MCF 10A (cell line): ENCODE results near the gene RCAN2. TPM values are rescaled to one million over a fixed set of nuclear protein-coding genes. Genes with fewer than 3 reads are reported as not detected.
"Not testable (repeated sequence)": the region's sequence is repeated elsewhere in the genome, so short reads cannot be mapped to it uniquely, and the experiment has no call there.

Experiments used
- BruUV-seq: library from RNA; stranded (reverse); fragments of 400-500 nt; replicated peaks from 2 replicates; lab custom pipeline; 2021; lab: Mats Ljungman, UMichigan
- CTCF ChIA-PET: fragments of 300-600 bp; sonication (Branson Sonifier 250); formaldehyde crosslinking; extraction: SDS; loops from one replicate; lab custom pipeline; 2021; ENCODE audit warnings: antibody characterized with exemption, inconsistent platforms; lab: Yijun Ruan, JAX
- POLR2A ChIA-PET: fragments of 300-600, 350-650 bp; sonication (Branson Sonifier 250); formaldehyde crosslinking; extraction: SDS; loops from one replicate; lab custom pipeline; 2020; ENCODE audit warnings: antibody characterized with exemption, inconsistent platforms; lab: Yijun Ruan, JAX
- DNase-seq: peaks from one replicate; pipeline ENCODE4 v3.0.0-alpha.2; 2018; ENCODE audit not compliant: unreplicated experiment
- H3K27ac Mint-ChIP-seq: one replicate; pipeline ENCODE4 v1.8.0; 2022; ENCODE audit warnings: mild to moderate bottlenecking, low read depth, mixed read lengths; ENCODE audit not compliant: unreplicated experiment
- H3K27me3 Mint-ChIP-seq: one replicate; pipeline ENCODE4 v1.8.0; 2022; ENCODE audit warnings: mixed read lengths; ENCODE audit not compliant: insufficient read depth, unreplicated experiment
- H3K36me3 Mint-ChIP-seq: one replicate; pipeline ENCODE4 v1.8.0; 2022; ENCODE audit warnings: mild to moderate bottlenecking, moderate library complexity, mixed read lengths; ENCODE audit not compliant: insufficient read depth, unreplicated experiment
- H3K4me1 Mint-ChIP-seq: one replicate; pipeline ENCODE4 v1.8.0; 2022; ENCODE audit warnings: mixed read lengths; ENCODE audit not compliant: insufficient read depth, unreplicated experiment
- H3K4me3 Mint-ChIP-seq: one replicate; pipeline ENCODE4 v1.8.0; 2022; ENCODE audit warnings: mild to moderate bottlenecking, moderate library complexity, mixed read lengths; ENCODE audit not compliant: unreplicated experiment
- H3K9me3 Mint-ChIP-seq: one replicate; pipeline ENCODE4 v1.8.0; 2022; ENCODE audit warnings: mixed read lengths; ENCODE audit not compliant: unreplicated experiment
- CTCF ChIP-seq: fragments of 200-600 bp; IDR thresholded peaks from one replicate; pipeline ENCODE4 v1.8.0; 2022; ENCODE audit warnings: antibody characterized with exemption, mild to moderate bottlenecking; ENCODE audit not compliant: unreplicated experiment
- intact Hi-C: fragments of 100-400 bp; cut with micrococcal nuclease; formaldehyde crosslinking; loops from 2 replicates; pipeline ENCODE4 v1.14.1; 2022
- total RNA-seq: library from RNA; stranded (reverse); gene quantifications from 2 replicates; pipeline ENCODE4 v1.2.3, GENCODE V29; 2022

The RCAN2 gene
- total RNA-seq, 1 experiment from 2014 or later = 0.09 TPM

- POLR2A ChIA-PET = interaction anchor here (1.4 kb wide), 1 partner anchor 185 kb away, joined by 4 read pairs; no protein-coding TSS in a partner anchor
- Mint-ChIP-seq H3K4me3 (no peak overlapping the region), H3K36me3 (no peaks in the 10 kb centered on the region), H3K9me3 (no peaks in the 10 kb centered on the region), H3K27me3 (no peaks in the 10 kb centered on the region), H3K4me1 (no peaks in the 10 kb centered on the region), H3K27ac (no peak overlapping the region)
- BruUV-seq = no TSS peak
- TF ChIP-seq CTCF = no peak
- CTCF ChIA-PET = interaction anchor here (0.7 to 9.5 kb wide), 8 partner anchors 11 to 477 kb away, joined by 3 to 192 read pairs (median 10); no protein-coding TSS in a partner anchor
- intact Hi-C loops = no loop called here
- no peak for DNase-seq
Observed at GRCh38 chr6:46407776-46408530, 83.3 kb downstream of the RCAN2 start.

GRCh38 chr6:46407246-46407645, 84.0 kb downstream of the RCAN2 start:
- no TSS peak for BruUV-seq
- H3K4me1 Mint-ChIP-seq = no peaks in the 10 kb centered on the region
- H3K36me3 Mint-ChIP-seq = no peaks in the 10 kb centered on the region
- no peak overlapping the region for H3K4me3 Mint-ChIP-seq
- CTCF ChIA-PET = interaction anchor here (1.3 to 9.5 kb wide), 4 partner anchors 188 to 476 kb away, joined by 3 to 192 read pairs (median 20); no protein-coding TSS in a partner anchor
- intact Hi-C loops = no loop called here
- TF ChIP-seq CTCF = no peak
- H3K27me3 Mint-ChIP-seq = no peaks in the 10 kb centered on the region
- no peak overlapping the region for H3K27ac Mint-ChIP-seq
- POLR2A ChIA-PET = no interaction called here
- no peak for DNase-seq
- no peaks in the 10 kb centered on the region for H3K9me3 Mint-ChIP-seq

- H3K27me3 Mint-ChIP-seq, DNase-seq, H3K9me3 Mint-ChIP-seq, H3K4me3 Mint-ChIP-seq, H3K4me1 Mint-ChIP-seq, BruUV-seq, H3K27ac Mint-ChIP-seq, H3K36me3 Mint-ChIP-seq, POLR2A ChIA-PET, intact Hi-C loops: not testable (repeated sequence)
- CTCF ChIA-PET = interaction anchor here (2.3 to 9.5 kb wide), 3 partner anchors 187 to 475 kb away, joined by 16 to 192 read pairs (median 25); no protein-coding TSS in a partner anchor
Observed at GRCh38 chr6:46405620-46406180, 85.5 kb downstream of the RCAN2 start.

- POLR2A ChIA-PET = no interaction called here
- H3K27me3 Mint-ChIP-seq = peaks cover 16% of the 10 kb centered on the region
- CTCF ChIA-PET = interaction anchor here (1.1 to 2.2 kb wide), 2 partner anchors 9 to 10 kb away, joined by 3 to 8 read pairs; no protein-coding TSS in a partner anchor
- H3K27ac Mint-ChIP-seq = no peak overlapping the region
- H3K4me3 Mint-ChIP-seq = no peak overlapping the region
- intact Hi-C loops = no loop called here
- H3K4me1 Mint-ChIP-seq = no peaks in the 10 kb centered on the region
- H3K36me3 Mint-ChIP-seq = no peaks in the 10 kb centered on the region
- no peak for TF ChIP-seq CTCF
- BruUV-seq = no TSS peak
- no peak for DNase-seq
- no peaks in the 10 kb centered on the region for H3K9me3 Mint-ChIP-seq
Observed at GRCh38 chr6:46400898-46401297, 90.4 kb downstream of the RCAN2 start.
